Lower leg skin (tissue), 3 donors: ENCODE measurements around the gene MVB12B.

Source experiments
- POLR2A ChIP-seq, 2 donors: fragments of 450-650 bp; IDR thresholded peaks; one replicate each; pipeline ENCODE4 v1.6.1; 2016 to 2017; ENCODE audit warnings: antibody characterized with exemption in 2 of 2, mild to moderate bottlenecking in 1 of 2, moderate library complexity in 1 of 2
- TF ChIP-seq, protein P1 (sequence below), 3 donors: fragments of 450-650 bp; IDR thresholded peaks; one replicate each; pipeline ENCODE4 v1.5.1; 2016; ENCODE audit warnings: antibody characterized with exemption in 3 of 3, mild to moderate bottlenecking in 3 of 3, moderate library complexity in 2 of 3

DNA sequence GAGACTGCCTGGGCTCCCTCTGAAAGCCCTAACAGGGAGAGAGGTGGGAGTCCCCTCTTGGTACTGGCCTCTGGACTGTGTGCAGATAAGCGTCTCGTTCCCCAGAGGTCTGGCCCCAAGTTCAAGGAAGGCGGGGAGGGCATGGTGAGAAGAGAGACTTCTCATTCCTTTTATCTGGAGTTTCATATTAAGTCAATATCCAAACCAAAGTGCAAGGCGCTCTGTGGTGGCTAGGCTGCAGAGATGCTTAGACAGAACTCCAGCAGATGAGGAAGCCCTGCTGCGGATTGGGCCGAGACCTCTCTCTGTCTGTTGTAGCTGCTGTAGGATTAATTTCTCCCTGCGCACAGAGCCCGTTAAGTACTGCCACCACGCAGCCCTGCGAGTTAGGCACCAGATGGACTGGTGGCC, 16.0 kb downstream of the MVB12B start:
- TF ChIP-seq, protein P1, sequence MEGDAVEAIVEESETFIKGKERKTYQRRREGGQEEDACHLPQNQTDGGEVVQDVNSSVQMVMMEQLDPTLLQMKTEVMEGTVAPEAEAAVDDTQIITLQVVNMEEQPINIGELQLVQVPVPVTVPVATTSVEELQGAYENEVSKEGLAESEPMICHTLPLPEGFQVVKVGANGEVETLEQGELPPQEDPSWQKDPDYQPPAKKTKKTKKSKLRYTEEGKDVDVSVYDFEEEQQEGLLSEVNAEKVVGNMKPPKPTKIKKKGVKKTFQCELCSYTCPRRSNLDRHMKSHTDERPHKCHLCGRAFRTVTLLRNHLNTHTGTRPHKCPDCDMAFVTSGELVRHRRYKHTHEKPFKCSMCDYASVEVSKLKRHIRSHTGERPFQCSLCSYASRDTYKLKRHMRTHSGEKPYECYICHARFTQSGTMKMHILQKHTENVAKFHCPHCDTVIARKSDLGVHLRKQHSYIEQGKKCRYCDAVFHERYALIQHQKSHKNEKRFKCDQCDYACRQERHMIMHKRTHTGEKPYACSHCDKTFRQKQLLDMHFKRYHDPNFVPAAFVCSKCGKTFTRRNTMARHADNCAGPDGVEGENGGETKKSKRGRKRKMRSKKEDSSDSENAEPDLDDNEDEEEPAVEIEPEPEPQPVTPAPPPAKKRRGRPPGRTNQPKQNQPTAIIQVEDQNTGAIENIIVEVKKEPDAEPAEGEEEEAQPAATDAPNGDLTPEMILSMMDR (IDR thresholded peaks at IDR 0.05): no peak
- TF ChIP-seq POLR2A (IDR thresholded peaks at IDR 0.05): no peak
